Esophagus squamous epithelium (tissue), 5 donors: Measurements from ENCODE around the gene FDXR. TPM values are rescaled to one million over a fixed set of nuclear protein-coding genes. Genes with fewer than 3 reads are reported as not detected.

Experiments
- DNase-seq: peaks from one replicate; lab custom pipeline; 2025; lab: John Stamatoyannopoulos, UW
- H3K27ac ChIP-seq, 4 donors: fragments of 200-600 bp; sonication (generic); one replicate each; pipeline ENCODE4 v1.5.1; 2016 to 2019; ENCODE audit warnings: mild to moderate bottlenecking in 1 of 4
- H3K27me3 ChIP-seq, 4 donors: fragments of 200-600 bp; sonication (generic); 1 replicate in 3 of 4; 2 replicates in 1 of 4; pipeline versions ENCODE4 v1.5.1 to v1.6.0; 2017 to 2021; ENCODE audit warnings: antibody characterized with exemption in 1 of 4
- H3K36me3 ChIP-seq, 3 donors: fragments of 200-600 bp; sonication (generic); one replicate each; pipeline ENCODE4 v1.5.1; 2016 to 2019
- H3K4me1 ChIP-seq, 3 donors: fragments of 200-600 bp; sonication (generic); one replicate each; pipeline ENCODE4 v1.5.1; 2017 to 2019
- H3K4me3 ChIP-seq, 4 donors: fragments of 200-600 bp; sonication (generic); 1 replicate in 3 of 4; 2 replicates in 1 of 4; pipeline ENCODE4 v1.5.1; 2016 to 2019; ENCODE audit warnings: mild to moderate bottlenecking in 2 of 4, moderate library complexity in 1 of 4
- H3K9me3 ChIP-seq, 3 donors: fragments of 200-600 bp; sonication (generic); one replicate each; pipeline ENCODE4 v1.5.1; 2016 to 2019
- CTCF ChIP-seq, 6 experiments: fragments of 450-650 bp in 4 of 6; fragments of 200-600 bp in 2 of 6; sonication (generic) in 2 of 6; IDR thresholded peaks; one replicate each; pipeline ENCODE4 v1.5.1; 2016 to 2019; ENCODE audit warnings: antibody characterized with exemption in 6 of 6, mild to moderate bottlenecking in 4 of 6, moderate library complexity in 4 of 6
- POLR2A ChIP-seq, 4 donors: fragments of 450-650 bp; IDR thresholded peaks; one replicate each; pipeline ENCODE4 v1.6.1; 2017; ENCODE audit warnings: antibody characterized with exemption in 4 of 4, mild to moderate bottlenecking in 4 of 4, moderate library complexity in 3 of 4
- WGBS, 2 donors: methylation state at CpG; one replicate each; pipeline ENCODE4 v1.1.5; 2018; 5-methylcytosine and 5-hydroxymethylcytosine counted together
- intact Hi-C: fragments of 100-400 bp; cut with DNase I; formaldehyde crosslinking; loops from one replicate; pipeline ENCODE4 v1.15.0; 2022
- total RNA-seq, 4 donors: library from RNA; depleted of rRNA; stranded (reverse); fragments of >200 nt; gene quantifications; one replicate each; pipeline ENCODE4 v1.1.0, GENCODE V29; 2016
- donor health status: DM: yes; HTN: yes; CAD: no.

FDXR gene
- total RNA-seq, 4 donors from 2014 or later: 24.4 to 46.4 (median 32.4) TPM

- Histone ChIP-seq H3K27ac (no peak overlapping the region), H3K36me3 (peaks cover 0 to 45% (median 5%) of the 10 kb centered on the region in 3 donors), H3K4me1 (peaks cover 0 to 6% (median 3%) of the 10 kb centered on the region in 3 donors), H3K4me3 (no peak overlapping the region), H3K9me3 (no peaks in the 10 kb centered on the region), H3K27me3 (no peaks in the 10 kb centered on the region)
- no peak for DNase-seq
- WGBS, 2 donors: 86 to 95% methylated on average over 11 to 16 of the region's 18 CpGs
- intact Hi-C loops: no loop called here
- TF ChIP-seq CTCF (IDR thresholded peaks at IDR 0.05) (no peak), POLR2A (IDR thresholded peaks at IDR 0.05) (no peak)
Measured at GRCh38 chr17:74816905-74817620, 55.7 kb downstream of the FDXR start.

- Histone ChIP-seq H3K27ac (no peak overlapping the region), H3K9me3 (no peaks in the 10 kb centered on the region), H3K36me3 (peaks cover 0 to 41% (median 0%) of the 10 kb centered on the region in 3 donors), H3K4me1 (peaks cover 0 to 3% (median 0%) of the 10 kb centered on the region in 3 donors), H3K4me3 (no peak overlapping the region), H3K27me3 (no peaks in the 10 kb centered on the region)
- no peak for TF ChIP-seq CTCF (IDR thresholded peaks at IDR 0.05)
- no peak for TF ChIP-seq POLR2A (IDR thresholded peaks at IDR 0.05)
- WGBS, 2 donors: 77 to 83% methylated on average over 9 to 10 of the region's 15 CpGs
- intact Hi-C loops: no loop called here
- DNase-seq: no peak
Measured at GRCh38 chr17:74815550-74816370, 57.0 kb downstream of the FDXR start.

- Histone ChIP-seq H3K4me3 (no peak overlapping the region), H3K36me3 (peaks cover 0 to 40% (median 0%) of the 10 kb centered on the region in 3 donors), H3K27ac (no peak overlapping the region), H3K27me3 (no peaks in the 10 kb centered on the region), H3K9me3 (no peaks in the 10 kb centered on the region), H3K4me1 (peaks cover 0 to 3% (median 0%) of the 10 kb centered on the region in 3 donors)
- DNase-seq: no peak
- no peak for TF ChIP-seq POLR2A (IDR thresholded peaks at IDR 0.05)
- no peak for TF ChIP-seq CTCF (IDR thresholded peaks at IDR 0.05)
- WGBS, 2 donors: 88 to 95% methylated on average over 6 to 7 of the region's 7 CpGs
- intact Hi-C loops: no loop called here
Measured at GRCh38 chr17:74815067-74815466, 57.7 kb downstream of the FDXR start.

- Histone ChIP-seq H3K27ac (no peak overlapping the region), H3K27me3 (no peaks in the 10 kb centered on the region), H3K9me3 (no peaks in the 10 kb centered on the region), H3K4me1 (peaks cover 0 to 3% (median 0%) of the 10 kb centered on the region in 3 donors), H3K4me3 (no peak overlapping the region), H3K36me3 (peaks cover 0 to 37% (median 0%) of the 10 kb centered on the region in 3 donors)
- intact Hi-C loops: no loop called here
- no peak for DNase-seq
- WGBS, 2 donors: 67 to 80% methylated on average over 1 to 3 of the region's 5 CpGs
- no peak for TF ChIP-seq CTCF (IDR thresholded peaks at IDR 0.05)
- TF ChIP-seq POLR2A (IDR thresholded peaks at IDR 0.05): no peak
Measured at GRCh38 chr17:74814453-74814852, 58.3 kb downstream of the FDXR start.

Other genes starting within 250 kb of the FDXR start
- under 1 TPM; 0.15 to 0.53 (median 0.18) TPM for gene CD300E, start 249.3 kb downstream of the FDXR start, total RNA-seq
- 1 to 10 TPM in 2 of 4 donors, under 1 TPM in 2; 0.48 to 1.3 (median 0.89) TPM for gene CD300LF, start 160.1 kb downstream of the FDXR start, total RNA-seq
- gene RAB37, start 135.7 kb downstream of the FDXR start, total RNA-seq: 1 to 10 TPM in 2 of 4 donors, under 1 TPM in 1, not detected in 1; 0.44 to 3.2 (median 1.6) TPM
- gene NHERF1, start 124.4 kb downstream of the FDXR start, total RNA-seq: 100 to 1,000 TPM; 214 to 483 (median 313) TPM
- gene NAT9, start 96.6 kb downstream of the FDXR start, total RNA-seq: 10 to 100 TPM; 17.3 to 29.8 (median 24.5) TPM
- gene GRIN2C, start 13.1 kb downstream of the FDXR start, total RNA-seq: 1 to 10 TPM in 1 of 4 donors, under 1 TPM in 2, not detected in 1; 0.13 to 4.6 (median 0.19) TPM
- 1 to 10 TPM in 2 of 4 donors, under 1 TPM in 2; 0.19 to 6.0 (median 1.9) TPM for gene FADS6, start 20.6 kb upstream of the FDXR start, total RNA-seq
- 10 to 100 TPM in 1 of 4 donors, 1 to 10 TPM in 3; 2.9 to 12.1 (median 6.7) TPM for gene USH1G, start 50.3 kb upstream of the FDXR start, total RNA-seq
- gene OTOP2, start 51.3 kb upstream of the FDXR start, total RNA-seq: 1 to 10 TPM in 1 of 4 donors, under 1 TPM in 2, not detected in 1; 0.38 to 1.4 (median 0.41) TPM
- gene OTOP3, start 62.9 kb upstream of the FDXR start, total RNA-seq: 10 to 100 TPM in 3 of 4 donors, 1 to 10 TPM in 1; 7.1 to 33.9 (median 24.0) TPM
- 1 to 10 TPM; 1.7 to 6.3 (median 2.6) TPM for gene HID1, start 99.8 kb upstream of the FDXR start, total RNA-seq
- 1 to 10 TPM; 5.3 to 7.9 (median 6.7) TPM for gene CDR2L, start 114.6 kb upstream of the FDXR start, total RNA-seq
- 100 to 1,000 TPM in 1 of 4 donors, 10 to 100 TPM in 3; 44.4 to 110 (median 61.6) TPM for gene MRPL58, start 139.7 kb upstream of the FDXR start, total RNA-seq
- 100 to 1,000 TPM; 252 to 300 (median 277) TPM for gene ATP5PD, start 174.0 kb upstream of the FDXR start, total RNA-seq
- gene KCTD2, start 174.2 kb upstream of the FDXR start, total RNA-seq: 10 to 100 TPM; 11.5 to 17.6 (median 14.2) TPM
- gene SLC16A5, start 215.0 kb upstream of the FDXR start, total RNA-seq: 10 to 100 TPM; 13.4 to 22.9 (median 17.4) TPM
- 1 to 10 TPM; 4.0 to 9.1 (median 5.3) TPM for gene ARMC7, start 237.0 kb upstream of the FDXR start, total RNA-seq